Measurements from ENCODE around the gene ALDH3B1. TPM values are rescaled to one million over a fixed set of nuclear protein-coding genes. Genes with fewer than 3 reads are reported as not detected.

ALDH3B1 gene
- total and polyA plus RNA-seq, 10 of the 15 experiments (the other 5 are each of a cell fraction or from before 2014, with no cell fraction given), result 0.03 to 0.37 (median 0.17) TPM; not detected in 3

DNA sequence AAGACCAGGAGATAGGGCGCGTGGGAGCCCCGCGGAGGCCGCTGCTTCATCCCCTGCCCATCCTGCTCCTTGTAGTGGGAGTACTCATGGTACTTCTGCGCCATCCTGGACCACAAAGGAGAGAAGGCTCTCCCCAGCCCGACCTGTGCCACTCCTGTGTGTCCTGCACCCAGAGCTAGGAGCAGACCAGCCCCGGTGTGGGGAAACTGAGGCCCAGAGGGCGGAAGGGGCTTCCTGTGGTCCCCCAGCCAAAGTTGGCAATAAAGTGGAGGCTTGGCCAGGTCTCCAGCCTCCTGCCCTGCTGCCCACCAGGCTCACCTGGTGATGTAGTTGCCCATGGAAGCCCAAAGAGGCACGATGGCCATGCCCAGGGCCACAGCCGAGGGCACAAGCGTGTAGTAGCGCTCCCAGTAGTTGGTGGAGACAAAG lies 10.9 kb upstream of the ALDH3B1 start:
- in situ Hi-C loops (cut with MboI), result no loop called here
- Histone ChIP-seq H3K79me2 (ENCODE audit: control insufficient read depth, insufficient read depth, low read length) (peaks cover 14% of the 10 kb centered on the region), H3K27ac (ENCODE audit: control insufficient read depth, insufficient read depth) (no peak overlapping the region), H3K4me3 (no peak overlapping the region), H3K36me3 (ENCODE audit: control insufficient read depth in 2 of 2, insufficient read depth in 2 of 2, low read length in 1 of 2) (no peaks in the 10 kb centered on the region; a peak in 1 of 4 replicates), H3K4me2 (ENCODE audit: control insufficient read depth, insufficient read depth) (no peak overlapping the region), H3K27me3 (replicated peaks in 1 of 2; ENCODE audit: control insufficient read depth in 2 of 2, insufficient read depth in 2 of 2, low read length in 1 of 2) (no peaks in the 10 kb centered on the region), H3K4me1 (ENCODE audit: control insufficient read depth, insufficient read depth, low read length) (peaks cover 38% of the 10 kb centered on the region), H2AFZ (ENCODE audit: control insufficient read depth, low read depth, low read length) (no peak overlapping the region), H3K9ac (ENCODE audit: control insufficient read depth, insufficient read depth, low read length) (no peak overlapping the region), H4K20me1 (ENCODE audit: control insufficient read depth, insufficient read depth) (no peaks in the 10 kb centered on the region), H3K9me3 (replicated peaks; ENCODE audit: control insufficient read depth, insufficient read depth, low read length) (no peaks in the 10 kb centered on the region)
- no peak for DNase-seq (ENCODE audit: low read depth, low spot score)
- no TSS peak for BruUV-seq (replicated peaks)
- CTCF ChIA-PET, result no interaction called here
- RAD21 ChIA-PET (ENCODE audit: unreplicated experiment), result no interaction called here
- SMC1A ChIA-PET (ENCODE audit: uncharacterized antibody, unreplicated experiment), result no interaction called here
- TF ChIP-seq BHLHE40 (IDR thresholded peaks at IDR 0.05; ENCODE audit: borderline replicate concordance in 1 of 2, low read depth in 2 of 2, low read length in 1 of 2) (no peak), STAT1 (conservative IDR thresholded peaks at IDR 0.05) (no peak), POLR2A (IDR thresholded peaks at IDR 0.05; ENCODE audit: low read depth, low read length) (peak; percentile 38; the same call in 1 of the 2 replicates), NR2C1 (IDR thresholded peaks at IDR 0.05) (no peak)
- TF ChIP-seq, protein P1, sequence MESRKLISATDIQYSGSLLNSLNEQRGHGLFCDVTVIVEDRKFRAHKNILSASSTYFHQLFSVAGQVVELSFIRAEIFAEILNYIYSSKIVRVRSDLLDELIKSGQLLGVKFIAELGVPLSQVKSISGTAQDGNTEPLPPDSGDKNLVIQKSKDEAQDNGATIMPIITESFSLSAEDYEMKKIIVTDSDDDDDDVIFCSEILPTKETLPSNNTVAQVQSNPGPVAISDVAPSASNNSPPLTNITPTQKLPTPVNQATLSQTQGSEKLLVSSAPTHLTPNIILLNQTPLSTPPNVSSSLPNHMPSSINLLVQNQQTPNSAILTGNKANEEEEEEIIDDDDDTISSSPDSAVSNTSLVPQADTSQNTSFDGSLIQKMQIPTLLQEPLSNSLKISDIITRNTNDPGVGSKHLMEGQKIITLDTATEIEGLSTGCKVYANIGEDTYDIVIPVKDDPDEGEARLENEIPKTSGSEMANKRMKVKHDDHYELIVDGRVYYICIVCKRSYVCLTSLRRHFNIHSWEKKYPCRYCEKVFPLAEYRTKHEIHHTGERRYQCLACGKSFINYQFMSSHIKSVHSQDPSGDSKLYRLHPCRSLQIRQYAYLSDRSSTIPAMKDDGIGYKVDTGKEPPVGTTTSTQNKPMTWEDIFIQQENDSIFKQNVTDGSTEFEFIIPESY (IDR thresholded peaks at IDR 0.05), result no peak
- intact Hi-C loops (cut with micrococcal nuclease; ENCODE audit: unreplicated experiment), result no loop called here
- 89% methylated on average over 13 of the region's 13 CpGs for WGBS (ENCODE audit: insufficient coverage, insufficient replicate concordance, low lambda C conversion rate, missing lambda C conversion rate)
- no peak for ATAC-seq
- FAIRE-seq, result no peak
- POLR2A ChIA-PET, result no interaction called here

DNA sequence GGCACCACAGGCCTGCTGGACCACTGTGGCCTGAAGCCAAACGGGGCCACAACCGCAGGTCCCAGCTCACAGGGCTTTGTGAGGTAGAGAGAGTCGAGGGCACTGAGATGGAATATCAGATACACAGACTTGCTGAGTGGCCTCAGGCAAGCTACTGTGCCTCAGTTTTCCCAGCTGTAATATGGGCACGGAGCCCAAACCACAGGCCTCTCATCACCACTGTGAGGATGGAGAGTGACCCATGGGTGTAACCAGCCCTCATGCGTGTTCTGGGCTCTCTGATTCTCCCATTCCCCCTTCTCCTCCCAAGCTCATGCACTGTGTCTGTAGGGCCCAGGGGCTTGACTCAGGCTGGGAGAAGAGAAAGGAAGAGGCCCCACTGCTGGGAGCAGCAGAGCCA lies 10.4 kb upstream of the ALDH3B1 start:
- SMC1A ChIA-PET (ENCODE audit: uncharacterized antibody, unreplicated experiment), result no interaction called here
- POLR2A ChIA-PET, result no interaction called here
- Histone ChIP-seq H3K27me3 (replicated peaks in 1 of 2; ENCODE audit: control insufficient read depth in 2 of 2, insufficient read depth in 2 of 2, low read length in 1 of 2) (no peaks in the 10 kb centered on the region), H3K9ac (ENCODE audit: control insufficient read depth, insufficient read depth, low read length) (no peak overlapping the region), H4K20me1 (ENCODE audit: control insufficient read depth, insufficient read depth) (no peaks in the 10 kb centered on the region), H3K4me2 (ENCODE audit: control insufficient read depth, insufficient read depth) (no peak overlapping the region), H3K27ac (ENCODE audit: control insufficient read depth, insufficient read depth) (peak overlapping the region; percentile 0; the same call in 1 of the 2 replicates), H3K4me3 (no peak overlapping the region), H3K79me2 (ENCODE audit: control insufficient read depth, insufficient read depth, low read length) (peaks cover 14% of the 10 kb centered on the region), H3K4me1 (ENCODE audit: control insufficient read depth, insufficient read depth, low read length) (peaks cover 38% of the 10 kb centered on the region), H2AFZ (ENCODE audit: control insufficient read depth, low read depth, low read length) (no peak overlapping the region), H3K9me3 (replicated peaks; ENCODE audit: control insufficient read depth, insufficient read depth, low read length) (no peaks in the 10 kb centered on the region), H3K36me3 (ENCODE audit: control insufficient read depth in 2 of 2, insufficient read depth in 2 of 2, low read length in 1 of 2) (no peaks in the 10 kb centered on the region; a peak in 1 of 4 replicates)
- no peak for ATAC-seq
- in situ Hi-C loops (cut with MboI), result no loop called here
- RAD21 ChIA-PET (ENCODE audit: unreplicated experiment), result no interaction called here
- WGBS (ENCODE audit: insufficient coverage, insufficient replicate concordance, low lambda C conversion rate, missing lambda C conversion rate), result 86% methylated on average over 5 of the region's 5 CpGs
- no peak for FAIRE-seq
- intact Hi-C loops (cut with micrococcal nuclease; ENCODE audit: unreplicated experiment), result loop anchor here (5.0 to 10.0 kb wide), 3 partner anchors 38 to 208 kb away; partner anchors contain the start of genes CHKA and TCIRG1
- no TSS peak for BruUV-seq (replicated peaks)
- no peak for DNase-seq (ENCODE audit: low read depth, low spot score)
- CTCF ChIA-PET, result no interaction called here
- TF ChIP-seq SPI1 (IDR thresholded peaks at IDR 0.05; ENCODE audit: borderline replicate concordance, insufficient read depth, low read depth, low read length), result no peak
- TF ChIP-seq HCFC1 (IDR thresholded peaks at IDR 0.05; ENCODE audit: low read length), result no peak
- no peak for TF ChIP-seq E2F4 (IDR thresholded peaks at IDR 0.05; ENCODE audit: low read depth, low read length)
- no peak for TF ChIP-seq ZBTB11 (CRISPR knock-in tag; IDR thresholded peaks at IDR 0.05)
